Smooth muscle cell of the brain vasculature (primary cell): ENCODE data around the gene USE1.
"Not testable (repeated sequence)": the region's sequence is repeated elsewhere in the genome, so short reads cannot be mapped to it uniquely, and the experiment has no call there.

Source experiments
- DNase-seq: peaks from one replicate; pipeline ENCODE4 v3.0.0-alpha.2; 2012; ENCODE audit warnings: low read depth, low spot score

Gene USE1

GRCh38 chr19:17215127-17215971 is at the start of gene USE1:
USE1 (plus strand) TSS chr19:17215357; CDS start chr19:17215406, 49 bp downstream.
- DNase-seq = peak; percentile 82

GRCh38 chr19:17165715-17166114 is 49.4 kb upstream of the USE1 start:
- no peak for DNase-seq

- no peak for DNase-seq
Observed at GRCh38 chr19:17170538-17171297, 44.4 kb upstream of the USE1 start.

- DNase-seq = no peak
Observed at GRCh38 chr19:17171874-17172273, 43.3 kb upstream of the USE1 start.

GRCh38 chr19:17172624-17173345 is 42.4 kb upstream of the USE1 start:
- no peak for DNase-seq

- DNase-seq = no peak
Observed at GRCh38 chr19:17178291-17178690, 36.9 kb upstream of the USE1 start.

GRCh38 chr19:17180997-17181702 is 34.0 kb upstream of the USE1 start:
- DNase-seq = no peak

- DNase-seq = no peak
Observed at GRCh38 chr19:17183271-17183761, 31.8 kb upstream of the USE1 start.

GRCh38 chr19:17183858-17184321 is 31.3 kb upstream of the USE1 start:
- DNase-seq = no peak

GRCh38 chr19:17184371-17184841 is 30.8 kb upstream of the USE1 start:
- no peak for DNase-seq

GRCh38 chr19:17185590-17185989 is 29.6 kb upstream of the USE1 start:
- no peak for DNase-seq

GRCh38 chr19:17191736-17192135 is 23.4 kb upstream of the USE1 start:
- not testable (repeated sequence) for DNase-seq

GRCh38 chr19:17192751-17193150 is 22.4 kb upstream of the USE1 start:
- DNase-seq = no peak

- no peak for DNase-seq
Observed at GRCh38 chr19:17194608-17195007, 20.5 kb upstream of the USE1 start.

- no peak for DNase-seq
Observed at GRCh38 chr19:17195106-17195505, 20.1 kb upstream of the USE1 start.

GRCh38 chr19:17196610-17197009 is 18.5 kb upstream of the USE1 start:
- DNase-seq = no peak

- no peak for DNase-seq
Observed at GRCh38 chr19:17197666-17198065, 17.5 kb upstream of the USE1 start.

GRCh38 chr19:17200408-17201079 is 14.6 kb upstream of the USE1 start:
- no peak for DNase-seq

- DNase-seq = no peak
Observed at GRCh38 chr19:17202249-17202648, 12.9 kb upstream of the USE1 start.

GRCh38 chr19:17202713-17203112 is 12.4 kb upstream of the USE1 start:
- DNase-seq = no peak
